ENCODE measurements around the gene MYMK.
A peak's percentile ranks its signal among the peaks of the same experiment; 100 is the strongest.

MYMK gene

DNA sequence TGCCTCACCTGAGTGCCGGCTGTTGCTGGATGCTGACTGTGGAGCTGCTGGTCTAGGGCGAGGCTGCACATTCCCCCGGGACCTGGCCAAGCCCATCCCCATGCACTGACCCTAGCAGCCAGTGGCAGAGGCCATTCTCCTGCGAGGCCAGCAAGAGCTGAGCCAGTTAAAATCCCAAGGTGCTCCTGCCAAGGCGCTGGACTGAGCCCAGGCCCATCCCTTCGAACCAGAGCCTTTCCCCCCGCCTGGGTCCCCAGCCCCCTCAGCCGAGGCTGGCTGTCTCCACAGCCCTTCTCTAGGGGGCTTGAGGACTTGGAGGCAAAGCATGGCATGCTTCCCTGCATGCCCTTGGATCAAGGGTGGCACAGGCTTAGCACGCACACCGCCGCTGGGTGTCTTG is 11.3 kb upstream of the MYMK start:
- H3K9me3 ChIP-seq (ENCODE audit: control insufficient read depth, low read length), result no peaks in the 10 kb centered on the region
- no peak overlapping the region for H3K4me3 ChIP-seq (ENCODE audit: insufficient read depth, low read depth, low read length)
- 87% methylated on average over 11 of the region's 11 CpGs for WGBS, 2 experiments
- no peaks in the 10 kb centered on the region for H3K36me3 ChIP-seq (ENCODE audit: control insufficient read depth, insufficient read depth, low read length)
- no peak overlapping the region for H3K27ac ChIP-seq (ENCODE audit: insufficient read depth, low read depth, low read length, poor library complexity, severe bottlenecking)
- H3K4me1 ChIP-seq (ENCODE audit: control insufficient read depth, insufficient read depth, low read length), result peaks cover 28% of the 10 kb centered on the region
- H3K27me3 ChIP-seq (ENCODE audit: control insufficient read depth, insufficient read depth, low read length, poor library complexity, severe bottlenecking), result peaks cover 19% of the 10 kb centered on the region

GRCh38 chr9:133535306-133535877 is 10.6 kb upstream of the MYMK start:
- H3K27me3 ChIP-seq (ENCODE audit: control insufficient read depth, insufficient read depth, low read length, poor library complexity, severe bottlenecking), result peaks cover 19% of the 10 kb centered on the region
- peaks cover 28% of the 10 kb centered on the region for H3K4me1 ChIP-seq (ENCODE audit: control insufficient read depth, insufficient read depth, low read length)
- H3K27ac ChIP-seq (ENCODE audit: insufficient read depth, low read depth, low read length, poor library complexity, severe bottlenecking), result no peak overlapping the region
- WGBS, 2 experiments, result 66 to 72% methylated on average over 13 of the region's 13 CpGs
- H3K36me3 ChIP-seq (ENCODE audit: control insufficient read depth, insufficient read depth, low read length), result no peaks in the 10 kb centered on the region
- no peaks in the 10 kb centered on the region for H3K9me3 ChIP-seq (ENCODE audit: control insufficient read depth, low read length)
- no peak overlapping the region for H3K4me3 ChIP-seq (ENCODE audit: insufficient read depth, low read depth, low read length)

DNA sequence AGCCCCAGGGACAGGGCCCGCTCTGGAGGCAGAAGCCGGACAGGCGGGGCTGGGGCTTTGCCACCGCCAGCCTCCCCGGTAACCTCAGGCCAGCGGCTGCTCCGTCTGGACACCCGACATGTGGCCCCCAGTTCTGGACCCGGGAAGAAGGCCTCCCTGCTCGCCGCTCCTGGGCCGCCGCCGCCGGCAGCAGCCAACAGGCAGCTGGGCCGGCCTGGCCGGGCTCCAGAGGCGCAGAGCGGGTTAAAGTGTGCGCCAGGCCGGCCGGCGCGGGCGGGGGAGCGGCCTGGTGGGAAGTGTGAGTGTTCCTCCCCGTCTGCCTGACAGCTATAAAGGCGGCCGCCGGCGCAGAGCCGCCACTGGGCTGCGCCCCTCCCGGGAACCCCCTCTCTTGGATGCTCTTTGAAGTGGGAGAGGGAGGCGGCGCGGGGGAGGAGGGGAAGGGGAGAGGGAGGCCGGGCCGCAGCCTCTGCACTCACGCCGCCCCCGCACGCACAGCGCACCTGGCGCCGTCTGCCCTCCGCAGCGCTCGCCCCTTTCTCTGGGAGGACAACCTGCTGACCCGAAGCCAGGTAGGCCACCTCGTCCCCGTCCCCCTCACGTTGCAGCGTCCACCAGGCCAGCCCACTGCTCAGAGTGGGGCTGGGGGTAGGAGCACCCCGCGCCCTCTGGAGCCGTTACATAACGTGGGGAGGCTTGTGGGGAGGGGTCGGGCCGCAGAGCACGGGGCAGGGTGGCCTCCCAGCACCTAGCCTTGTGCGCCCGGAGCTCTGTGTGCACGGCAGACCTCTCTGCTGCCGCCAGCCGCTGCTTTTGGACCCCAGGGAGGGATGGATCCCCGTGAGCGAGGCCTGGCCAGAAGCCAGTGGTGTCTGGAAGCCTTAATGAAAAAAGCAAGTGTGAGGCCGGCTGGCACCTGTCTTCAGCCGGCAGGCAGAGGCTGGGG is 9.9 kb upstream of the MYMK start, which contains the start of gene ADAMTSL2:
TSS of gene ADAMTSL2 (plus strand) at position 359 of the 946 bp plus-strand sequence. CDS start 2,009 bp downstream, outside the sequence.
- Histone ChIP-seq H3K27me3 (ENCODE audit: control insufficient read depth, insufficient read depth, low read length, poor library complexity, severe bottlenecking) (peaks cover 19% of the 10 kb centered on the region), H3K36me3 (ENCODE audit: control insufficient read depth, insufficient read depth, low read length) (no peaks in the 10 kb centered on the region), H3K27ac (ENCODE audit: insufficient read depth, low read depth, low read length, poor library complexity, severe bottlenecking) (peak within 1 kb of the TSS; percentile 26), H3K4me3 (ENCODE audit: insufficient read depth, low read depth, low read length) (peak within 1 kb of the TSS; percentile 10), H3K4me1 (ENCODE audit: control insufficient read depth, insufficient read depth, low read length) (peaks cover 27% of the 10 kb centered on the region), H3K9me3 (ENCODE audit: control insufficient read depth, low read length) (no peaks in the 10 kb centered on the region)
- 6 to 7% methylated on average over 70 of the region's 70 CpGs for WGBS, 2 experiments

GRCh38 chr9:133533857-133534256 is 9.1 kb upstream of the MYMK start:
- Histone ChIP-seq H3K36me3 (ENCODE audit: control insufficient read depth, insufficient read depth, low read length) (no peaks in the 10 kb centered on the region), H3K9me3 (ENCODE audit: control insufficient read depth, low read length) (no peaks in the 10 kb centered on the region), H3K27me3 (ENCODE audit: control insufficient read depth, insufficient read depth, low read length, poor library complexity, severe bottlenecking) (peaks cover 20% of the 10 kb centered on the region), H3K27ac (ENCODE audit: insufficient read depth, low read depth, low read length, poor library complexity, severe bottlenecking) (no peak overlapping the region), H3K4me3 (ENCODE audit: insufficient read depth, low read depth, low read length) (peak overlapping the region; percentile 10), H3K4me1 (ENCODE audit: control insufficient read depth, insufficient read depth, low read length) (peaks cover 28% of the 10 kb centered on the region)
- 62 to 63% methylated on average over 9 of the region's 9 CpGs for WGBS, 2 experiments

GRCh38 chr9:133532937-133533668 is 8.3 kb upstream of the MYMK start:
- Histone ChIP-seq H3K27me3 (ENCODE audit: control insufficient read depth, insufficient read depth, low read length, poor library complexity, severe bottlenecking) (peaks cover 22% of the 10 kb centered on the region), H3K9me3 (ENCODE audit: control insufficient read depth, low read length) (no peaks in the 10 kb centered on the region), H3K36me3 (ENCODE audit: control insufficient read depth, insufficient read depth, low read length) (no peaks in the 10 kb centered on the region), H3K4me3 (ENCODE audit: insufficient read depth, low read depth, low read length) (no peak overlapping the region), H3K27ac (ENCODE audit: insufficient read depth, low read depth, low read length, poor library complexity, severe bottlenecking) (no peak overlapping the region), H3K4me1 (ENCODE audit: control insufficient read depth, insufficient read depth, low read length) (peaks cover 31% of the 10 kb centered on the region)
- 72% methylated on average over 20 of the region's 20 CpGs for WGBS, 2 experiments

DNA sequence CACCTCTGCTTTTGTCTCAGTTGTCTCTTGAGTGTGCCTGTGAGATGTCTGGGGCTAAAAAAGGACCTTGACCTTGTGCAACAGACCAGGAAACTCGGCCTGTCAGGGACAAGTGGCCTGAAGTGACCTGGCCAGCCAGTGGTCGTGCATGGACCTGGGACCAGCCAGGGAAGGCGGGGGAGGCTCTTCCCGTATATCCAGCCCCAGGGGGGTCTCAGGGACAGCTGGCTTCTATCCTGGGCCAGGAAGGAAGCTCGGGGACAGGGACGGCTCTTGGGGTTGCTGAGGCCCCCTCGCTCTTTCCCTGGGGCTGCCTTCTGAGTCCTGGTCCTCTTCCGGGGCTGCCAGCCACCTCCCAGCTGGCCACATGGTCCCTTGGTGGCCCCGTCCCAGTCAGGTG is 6.5 kb upstream of the MYMK start:
- Histone ChIP-seq H3K27me3 (ENCODE audit: control insufficient read depth, insufficient read depth, low read length, poor library complexity, severe bottlenecking) (peaks cover 22% of the 10 kb centered on the region), H3K27ac (ENCODE audit: insufficient read depth, low read depth, low read length, poor library complexity, severe bottlenecking) (no peak overlapping the region), H3K9me3 (ENCODE audit: control insufficient read depth, low read length) (no peaks in the 10 kb centered on the region), H3K4me1 (ENCODE audit: control insufficient read depth, insufficient read depth, low read length) (peaks cover 49% of the 10 kb centered on the region), H3K36me3 (ENCODE audit: control insufficient read depth, insufficient read depth, low read length) (no peaks in the 10 kb centered on the region), H3K4me3 (ENCODE audit: insufficient read depth, low read depth, low read length) (no peak overlapping the region)
- WGBS, 2 experiments, result 90% methylated on average over 9 of the region's 9 CpGs

DNA sequence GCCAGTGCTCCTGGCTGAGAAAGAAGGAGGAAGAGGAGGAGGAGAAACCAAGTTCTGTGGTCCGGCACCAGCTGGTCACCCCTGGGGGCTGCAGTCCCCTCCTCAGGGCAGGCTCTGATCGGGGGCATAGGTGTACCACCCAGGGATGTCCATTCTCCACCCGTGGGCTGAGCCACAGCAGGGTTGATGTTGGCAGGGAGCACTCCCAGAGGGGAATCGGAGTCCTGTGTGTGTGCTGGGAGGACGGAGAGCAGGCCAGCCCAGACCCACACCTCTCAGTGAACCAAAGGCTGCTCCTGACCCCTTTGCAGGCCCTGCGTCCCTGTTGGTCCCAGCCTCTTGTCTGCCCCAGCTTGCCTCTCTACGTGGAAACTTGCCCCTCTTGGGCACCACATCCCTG is 5.1 kb upstream of the MYMK start:
- no peak overlapping the region for H3K4me3 ChIP-seq (ENCODE audit: insufficient read depth, low read depth, low read length)
- H3K27me3 ChIP-seq (ENCODE audit: control insufficient read depth, insufficient read depth, low read length, poor library complexity, severe bottlenecking), result peaks cover 20% of the 10 kb centered on the region

GRCh38 chr9:133529457-133529856 is 4.7 kb upstream of the MYMK start:
- no peak overlapping the region for H3K4me3 ChIP-seq (ENCODE audit: insufficient read depth, low read depth, low read length)
- H3K9me3 ChIP-seq (ENCODE audit: control insufficient read depth, low read length), result no peaks in the 10 kb centered on the region
- H3K36me3 ChIP-seq (ENCODE audit: control insufficient read depth, insufficient read depth, low read length), result no peaks in the 10 kb centered on the region
- peaks cover 45% of the 10 kb centered on the region for H3K4me1 ChIP-seq (ENCODE audit: control insufficient read depth, insufficient read depth, low read length)
- H3K27me3 ChIP-seq (ENCODE audit: control insufficient read depth, insufficient read depth, low read length, poor library complexity, severe bottlenecking), result peaks cover 16% of the 10 kb centered on the region
- H3K27ac ChIP-seq (ENCODE audit: insufficient read depth, low read depth, low read length, poor library complexity, severe bottlenecking), result no peak overlapping the region
- WGBS, 2 experiments, result 85 to 86% methylated on average over 7 of the region's 7 CpGs

More for the DNA sequence above, 5.1 kb upstream of the MYMK start:
- Histone ChIP-seq H3K36me3 (ENCODE audit: control insufficient read depth, insufficient read depth, low read length) (no peaks in the 10 kb centered on the region), H3K27ac (ENCODE audit: insufficient read depth, low read depth, low read length, poor library complexity, severe bottlenecking) (no peak overlapping the region), H3K4me1 (ENCODE audit: control insufficient read depth, insufficient read depth, low read length) (peaks cover 48% of the 10 kb centered on the region), H3K9me3 (ENCODE audit: control insufficient read depth, low read length) (no peaks in the 10 kb centered on the region)
- WGBS, 2 experiments, result 89 to 92% methylated on average over 7 of the region's 7 CpGs

DNA sequence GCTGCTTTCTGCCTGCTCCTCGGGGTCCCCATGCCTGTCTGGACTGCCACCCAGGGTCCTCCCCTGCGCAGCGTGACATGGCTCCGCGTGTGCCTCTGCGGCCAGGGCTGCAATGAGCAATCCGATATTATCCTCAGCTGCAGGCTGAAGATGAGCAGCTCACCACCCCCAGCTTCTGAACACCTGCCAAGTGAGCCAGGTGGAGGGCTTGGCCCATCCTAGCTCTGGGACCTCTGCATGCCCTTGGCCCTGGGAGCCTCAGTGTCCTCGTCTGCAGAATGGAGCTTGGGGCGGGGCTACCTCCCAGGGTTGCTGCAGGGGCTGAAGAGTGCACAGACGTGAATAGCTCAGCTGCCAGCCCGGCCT is 4.1 kb upstream of the MYMK start:
- peaks cover 10% of the 10 kb centered on the region for H3K27me3 ChIP-seq (ENCODE audit: control insufficient read depth, insufficient read depth, low read length, poor library complexity, severe bottlenecking)
- WGBS, 2 experiments, result 78 to 83% methylated on average over 11 of the region's 11 CpGs
- H3K9me3 ChIP-seq (ENCODE audit: control insufficient read depth, low read length), result no peaks in the 10 kb centered on the region
- no peak overlapping the region for H3K4me3 ChIP-seq (ENCODE audit: insufficient read depth, low read depth, low read length)
- no peak overlapping the region for H3K27ac ChIP-seq (ENCODE audit: insufficient read depth, low read depth, low read length, poor library complexity, severe bottlenecking)
- H3K36me3 ChIP-seq (ENCODE audit: control insufficient read depth, insufficient read depth, low read length), result no peaks in the 10 kb centered on the region
- peaks cover 41% of the 10 kb centered on the region for H3K4me1 ChIP-seq (ENCODE audit: control insufficient read depth, insufficient read depth, low read length)
